ENCODE data around the gene NANOS2. TPM values are rescaled to one million over a fixed set of nuclear protein-coding genes. Genes with fewer than 3 reads are reported as not detected.

Gene NANOS2
- total RNA-seq, 1 donor from 2014 or later: not detected

DNA sequence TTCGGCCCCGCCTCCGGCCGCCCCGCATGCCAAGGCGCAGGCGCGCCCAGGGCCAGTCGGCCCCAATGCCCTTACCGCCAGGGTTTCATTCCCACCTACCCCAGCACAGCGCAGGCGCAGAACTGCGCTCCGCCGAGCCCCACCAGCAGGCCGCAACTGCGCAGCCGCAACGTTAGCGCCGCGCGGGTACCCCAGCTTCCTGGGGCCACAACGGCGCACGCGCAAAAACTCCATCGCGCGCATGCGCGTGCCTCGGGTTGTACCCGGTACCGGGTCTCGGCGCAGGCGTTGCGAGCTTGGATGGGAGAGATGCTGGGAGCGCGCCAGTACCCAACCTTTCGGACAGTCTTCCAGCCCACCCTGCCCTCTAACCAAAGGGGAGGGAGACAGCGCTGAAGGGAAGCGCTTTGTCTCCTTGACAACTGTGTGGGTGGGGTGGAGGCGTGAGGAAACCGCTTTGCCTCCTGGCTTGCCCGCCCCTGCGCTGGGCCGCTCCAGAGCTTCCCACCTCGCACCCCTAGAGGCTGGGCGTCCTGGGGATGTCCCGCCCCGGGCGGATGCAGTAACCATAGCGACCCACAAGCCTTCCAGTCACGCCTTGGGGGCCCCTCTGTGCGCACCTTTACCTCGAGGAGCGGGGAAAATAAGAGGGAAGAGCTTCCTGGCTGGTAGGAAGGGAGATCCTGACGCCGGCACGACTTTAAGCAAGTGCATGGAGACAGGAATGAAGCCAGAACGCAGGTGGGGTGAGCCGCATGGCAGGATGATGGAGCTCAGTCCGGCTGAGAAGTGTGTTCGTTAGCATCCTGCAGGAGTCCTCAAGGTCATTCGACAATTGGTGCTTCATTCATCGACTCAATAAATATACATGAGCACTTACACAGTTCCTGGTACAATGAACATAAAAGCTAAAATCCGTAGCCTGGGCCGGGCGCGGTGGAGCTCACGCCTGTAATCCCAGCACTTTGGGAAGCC lies 11.6 kb downstream of the NANOS2 start:
- no peaks in the 10 kb centered on the region for H3K36me3 ChIP-seq
- Mint-ChIP-seq H3K36me3 (peaks cover 19% of the 10 kb centered on the region), H3K4me1 (peaks cover 23% of the 10 kb centered on the region), H3K27me3 (ENCODE audit: insufficient read depth, low read depth) (peaks cover 9% of the 10 kb centered on the region), H3K27ac (no peak overlapping the region), H3K4me3 (peak overlapping the region; percentile 93), H3K9me3 (no peaks in the 10 kb centered on the region)
- TF ChIP-seq CTCF (IDR thresholded peaks at IDR 0.05) (peak; percentile 19), EZH2 (IDR thresholded peaks at IDR 0.05) (no peak)
- no peak overlapping the region for H3K27ac ChIP-seq
- peak overlapping the region; percentile 22 for H3K9ac ChIP-seq
- H3F3A ChIP-seq (ENCODE audit: low read depth): peaks cover 27% of the 10 kb centered on the region
- no peaks in the 10 kb centered on the region for H3K79me2 ChIP-seq (ENCODE audit: low read depth)
- H2AFZ ChIP-seq (replicated peaks): peak overlapping the region; percentile 81
- H3K4me1 ChIP-seq: peaks cover 6% of the 10 kb centered on the region
- no peaks in the 10 kb centered on the region for H3K9me3 ChIP-seq (ENCODE audit: low read depth)
- H3K4me2 ChIP-seq: peak overlapping the region; percentile 90
- DNase-seq (ENCODE audit: low spot score): peak; percentile 99
- peaks cover 26% of the 10 kb centered on the region for H3K27me3 ChIP-seq
- peak overlapping the region; percentile 68 for H3K4me3 ChIP-seq
- H4K20me1 ChIP-seq (ENCODE audit: low read depth): peaks cover 22% of the 10 kb centered on the region

DNA sequence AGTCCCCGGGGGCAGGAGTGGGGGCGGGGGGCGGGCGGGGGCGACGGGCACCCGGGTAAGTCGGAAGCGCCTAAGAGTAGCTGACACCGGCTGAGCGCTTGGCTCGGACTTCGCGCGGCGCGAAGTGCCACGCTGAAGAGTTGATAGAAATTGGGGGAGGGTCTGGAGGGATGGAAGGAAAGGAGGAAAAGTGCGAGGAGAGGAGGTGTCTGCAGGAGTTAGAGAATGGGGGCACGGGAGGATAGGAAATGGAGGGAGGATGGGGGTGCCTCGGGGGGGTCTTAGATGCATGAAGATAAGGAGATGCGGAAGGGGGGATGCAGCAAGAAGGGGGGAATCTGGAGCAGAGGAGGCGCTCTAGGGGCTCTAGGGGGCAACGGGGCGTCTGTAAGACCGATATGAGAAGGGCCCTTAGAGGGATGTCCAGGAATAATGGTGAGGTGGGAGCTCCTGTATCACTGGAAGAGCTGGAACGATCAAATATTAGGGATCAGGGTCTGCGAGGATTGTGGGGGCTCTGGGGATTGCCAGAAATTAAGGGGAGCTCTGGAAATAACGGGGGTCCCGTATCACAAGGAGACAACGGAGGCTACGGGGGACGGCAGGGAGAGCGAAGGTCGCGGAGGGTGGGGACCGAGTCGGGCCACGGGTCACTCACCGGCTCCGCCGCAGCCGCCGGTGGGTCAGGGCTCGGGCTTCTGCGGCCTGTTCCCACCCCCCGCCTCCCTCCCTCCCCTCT lies 12.5 kb downstream of the NANOS2 start, which contains the start of gene MYPOP:
Gene MYPOP, minus strand, starts transcription at position 702 of the 739 bp plus-strand sequence. CDS start 840 bp downstream, outside the sequence.
- DNase-seq (ENCODE audit: low spot score): peak; percentile 66

GRCh38 chr19:45901432-45901911 lies 13.1 kb downstream of the NANOS2 start:
- Histone ChIP-seq H3K27me3 (peaks cover 26% of the 10 kb centered on the region), H3K4me1 (peaks cover 6% of the 10 kb centered on the region), H3K27ac (no peak overlapping the region), H3F3A (ENCODE audit: low read depth) (peaks cover 27% of the 10 kb centered on the region), H2AFZ (replicated peaks) (peak overlapping the region; percentile 23), H3K9ac (no peak overlapping the region), H3K4me2 (peak overlapping the region; percentile 90), H3K9me3 (ENCODE audit: low read depth) (no peaks in the 10 kb centered on the region), H3K36me3 (no peaks in the 10 kb centered on the region), H3K79me2 (ENCODE audit: low read depth) (no peaks in the 10 kb centered on the region), H3K4me3 (peak overlapping the region; percentile 68), H4K20me1 (ENCODE audit: low read depth) (peaks cover 22% of the 10 kb centered on the region)
- peak overlapping the region; percentile 67 for H3K4me3 Mint-ChIP-seq
- H3K9me3 Mint-ChIP-seq: no peaks in the 10 kb centered on the region
- TF ChIP-seq EZH2 (IDR thresholded peaks at IDR 0.05) (peak; percentile 93), CTCF (IDR thresholded peaks at IDR 0.05) (no peak), EZH2phosphoT487 (IDR thresholded peaks at IDR 0.05) (peak; percentile 90)
- DNase-seq (ENCODE audit: low spot score): peak; percentile 62
- H3K27ac Mint-ChIP-seq: no peak overlapping the region
- H3K4me1 Mint-ChIP-seq: peaks cover 20% of the 10 kb centered on the region
- peaks cover 19% of the 10 kb centered on the region for H3K36me3 Mint-ChIP-seq
- H3K27me3 Mint-ChIP-seq (ENCODE audit: insufficient read depth, low read depth): peaks cover 9% of the 10 kb centered on the region

More for the DNA sequence above, 12.5 kb downstream of the NANOS2 start, which contains the start of gene MYPOP:
- no peaks in the 10 kb centered on the region for H3K36me3 ChIP-seq
- peak within 1 kb of the TSS; percentile 90 for H3K4me2 ChIP-seq
- TF ChIP-seq CTCF (IDR thresholded peaks at IDR 0.05): no peak
- TF ChIP-seq EZH2phosphoT487 (IDR thresholded peaks at IDR 0.05): peak; percentile 4
- no peak for TF ChIP-seq EZH2 (IDR thresholded peaks at IDR 0.05)
- peak within 1 kb of the TSS; percentile 81 for H2AFZ ChIP-seq (replicated peaks)
- Mint-ChIP-seq H3K27ac (no peak within 1 kb of the TSS), H3K36me3 (peaks cover 19% of the 10 kb centered on the region), H3K27me3 (ENCODE audit: insufficient read depth, low read depth) (peaks cover 9% of the 10 kb centered on the region), H3K4me3 (peak within 1 kb of the TSS; percentile 93), H3K4me1 (peaks cover 20% of the 10 kb centered on the region), H3K9me3 (no peaks in the 10 kb centered on the region)
- no peaks in the 10 kb centered on the region for H3K9me3 ChIP-seq (ENCODE audit: low read depth)
- H3K4me1 ChIP-seq: peaks cover 6% of the 10 kb centered on the region
- peaks cover 27% of the 10 kb centered on the region for H3F3A ChIP-seq (ENCODE audit: low read depth)
- H3K9ac ChIP-seq: peak within 1 kb of the TSS; percentile 22
- no peaks in the 10 kb centered on the region for H3K79me2 ChIP-seq (ENCODE audit: low read depth)
- H3K27ac ChIP-seq: no peak within 1 kb of the TSS
- peak within 1 kb of the TSS; percentile 68 for H3K4me3 ChIP-seq
- peaks cover 26% of the 10 kb centered on the region for H3K27me3 ChIP-seq
- peaks cover 22% of the 10 kb centered on the region for H4K20me1 ChIP-seq (ENCODE audit: low read depth)
